SK-N-SH treated with all-trans-retinoic acid at 6 μM for 48 hours (cell line): Measurements from ENCODE around the gene LMTK2.

Source experiments
- ATAC-seq: fragments of 200-7000 bp; cut with Tn5 transposase; 3 replicates; pipeline ENCODE4 v1.9.1; 2020; ENCODE audit warnings: mild to moderate bottlenecking, moderate library complexity
- ARNTL ChIP-seq: fragments of 450-650 bp; formaldehyde crosslinking; IDR thresholded peaks from 2 replicates; pipeline ENCODE4 v1.5.0; 2020; ENCODE audit warnings: low read depth, mild to moderate bottlenecking, moderate library complexity, borderline replicate concordance
- BACH2 ChIP-seq: fragments of 250-450 bp; sonication (Bioruptor Pico); IDR thresholded peaks from 2 replicates; pipeline ENCODE4 v1.9.0; 2021; ENCODE audit warnings: mild to moderate bottlenecking, borderline replicate concordance
- CREB5 ChIP-seq: fragments of 250-450 bp; sonication (Bioruptor Pico); IDR thresholded peaks from 2 replicates; pipeline ENCODE4 v1.5.1; 2020; ENCODE audit warnings: low read depth, mild to moderate bottlenecking, moderate library complexity
- CSDC2 ChIP-seq: fragments of 250-450 bp; sonication (Bioruptor Pico); IDR thresholded peaks from 2 replicates; pipeline ENCODE4 v1.5.0; 2020; ENCODE audit warnings: mild to moderate bottlenecking, moderate library complexity
- ESRRG ChIP-seq: fragments of 250-450 bp; sonication (Bioruptor Pico); IDR thresholded peaks from 2 replicates; pipeline ENCODE4 v1.6.1; 2021; ENCODE audit warnings: mild to moderate bottlenecking
- GLIS3 ChIP-seq: fragments of 250-450 bp; sonication (Bioruptor Pico); IDR thresholded peaks from 2 replicates; pipeline ENCODE4 v1.5.0; 2020; ENCODE audit warnings: mild to moderate bottlenecking, moderate library complexity
- ISL1 ChIP-seq: fragments of 250-450 bp; sonication (Bioruptor Pico); IDR thresholded peaks from 2 replicates; pipeline ENCODE4 v2.1.2; 2022; ENCODE audit warnings: mild to moderate bottlenecking, moderate library complexity
- OSR1 ChIP-seq: fragments of 250-450 bp; sonication (Bioruptor Pico); IDR thresholded peaks from 2 replicates; pipeline ENCODE4 v1.8.0; 2022; ENCODE audit warnings: moderate library complexity, mild to moderate bottlenecking, inconsistent platforms
- PPARA ChIP-seq: fragments of 250-450 bp; sonication (Bioruptor Pico); IDR thresholded peaks from 2 replicates; pipeline ENCODE4 v1.5.0; 2020; ENCODE audit warnings: mild to moderate bottlenecking, borderline replicate concordance
- RARB ChIP-seq: fragments of 250-450 bp; sonication (Bioruptor Pico); IDR thresholded peaks from 2 replicates; pipeline ENCODE4 v1.8.0; 2021; ENCODE audit warnings: mild to moderate bottlenecking, moderate library complexity
- SNAI2 ChIP-seq: fragments of 250-450 bp; sonication (Bioruptor Pico); IDR thresholded peaks from 2 replicates; pipeline ENCODE4 v1.5.0; 2020; ENCODE audit warnings: mild to moderate bottlenecking, moderate library complexity
- TCF4 ChIP-seq: fragments of 250-450 bp; sonication (Bioruptor Pico); IDR thresholded peaks from 2 replicates; pipeline ENCODE4 v1.8.0; 2021; ENCODE audit warnings: mild to moderate bottlenecking, moderate library complexity, borderline replicate concordance
- TOX ChIP-seq: fragments of 250-450 bp; sonication (Bioruptor Pico); IDR thresholded peaks from 2 replicates; pipeline ENCODE4 v1.8.0; 2021; ENCODE audit warnings: mild to moderate bottlenecking, moderate library complexity, borderline replicate concordance
- ZC3H10 ChIP-seq: fragments of 250-450 bp; sonication (Bioruptor Pico); IDR thresholded peaks from 2 replicates; pipeline ENCODE4 v1.5.1; 2021; ENCODE audit warnings: mild to moderate bottlenecking, moderate library complexity
- ZFP3 ChIP-seq: fragments of 250-450 bp; sonication (Bioruptor Pico); IDR thresholded peaks from 2 replicates; pipeline ENCODE4 v1.5.0; 2020; ENCODE audit warnings: mild to moderate bottlenecking, moderate library complexity
- ZFP30 ChIP-seq: fragments of 450-650 bp; formaldehyde crosslinking; IDR thresholded peaks from 2 replicates; pipeline ENCODE4 v1.5.0; 2022; ENCODE audit warnings: mild to moderate bottlenecking, moderate library complexity
- ZNF565 ChIP-seq: fragments of 450-650 bp; formaldehyde crosslinking; conservative IDR thresholded peaks from 2 replicates; pipeline ENCODE4 v1.5.0; 2020; ENCODE audit warnings: low read depth, mild to moderate bottlenecking, moderate library complexity
- ZNF70 ChIP-seq: fragments of 450-650 bp; formaldehyde crosslinking; IDR thresholded peaks from 2 replicates; pipeline ENCODE4 v1.5.0; 2020; ENCODE audit warnings: mild to moderate bottlenecking, moderate library complexity
- ZNF8 ChIP-seq: fragments of 450-650 bp; formaldehyde crosslinking; IDR thresholded peaks from 2 replicates; pipeline ENCODE4 v1.5.0; 2020; ENCODE audit warnings: mild to moderate bottlenecking, moderate library complexity
- TF ChIP-seq, protein P1 (sequence below): fragments of 250-450 bp; sonication (Bioruptor Pico); IDR thresholded peaks from 2 replicates; pipeline ENCODE4 v1.8.0; 2020; ENCODE audit warnings: mild to moderate bottlenecking, moderate library complexity, borderline replicate concordance
- TF ChIP-seq, protein P2 (sequence below): fragments of 250-450 bp; sonication (Bioruptor Pico); IDR thresholded peaks from 2 replicates; pipeline ENCODE4 v1.5.1; 2021; ENCODE audit warnings: mild to moderate bottlenecking, moderate library complexity
- TF ChIP-seq, protein P3 (sequence below): fragments of 250-450 bp; sonication (Bioruptor Pico); IDR thresholded peaks from 2 replicates; pipeline ENCODE4 v1.8.0; 2021; ENCODE audit warnings: low read depth, mild to moderate bottlenecking, moderate library complexity, borderline replicate concordance

LMTK2 gene

GRCh38 chr7:98134420-98135228, 28.0 kb downstream of the LMTK2 start (continued):
- TF ChIP-seq CREB5: no peak
- no peak for TF ChIP-seq TCF4 (CRISPR knock-in tag)
- no peak for TF ChIP-seq ZFP30
- TF ChIP-seq OSR1 (CRISPR knock-in tag): no peak
- no peak for TF ChIP-seq ZNF70
- no peak for TF ChIP-seq SNAI2

GRCh38 chr7:98135984-98136383, 29.3 kb downstream of the LMTK2 start:
- ATAC-seq: no peak
- no peak for TF ChIP-seq CSDC2
- TF ChIP-seq ZFP30: no peak
- TF ChIP-seq ZFP3 (CRISPR knock-in tag): no peak
- TF ChIP-seq OSR1 (CRISPR knock-in tag): no peak
- TF ChIP-seq ZNF565 (CRISPR knock-in tag): no peak
- TF ChIP-seq GLIS3: no peak
- TF ChIP-seq ARNTL (CRISPR knock-in tag): no peak
- no peak for TF ChIP-seq TOX (CRISPR knock-in tag)

DNA sequence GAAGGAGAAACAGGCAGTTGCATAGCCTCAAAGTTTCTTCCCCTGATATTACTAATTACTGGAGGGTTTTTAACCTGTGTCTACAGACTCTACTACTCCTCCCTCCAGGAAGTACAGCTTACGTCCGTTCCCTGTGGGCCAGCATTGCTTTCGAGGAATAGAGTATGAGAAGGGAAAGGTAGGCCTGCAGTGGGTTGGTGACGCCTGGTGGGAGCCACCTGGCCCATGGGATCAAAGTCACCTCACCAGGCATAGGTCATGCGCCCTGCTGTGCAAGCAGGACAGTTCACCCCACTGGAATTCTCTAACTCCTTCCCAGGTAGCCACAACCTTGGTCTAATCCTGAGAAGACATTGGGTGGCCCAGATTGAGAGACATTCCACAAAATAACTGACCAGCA, 29.8 kb downstream of the LMTK2 start:
- TF ChIP-seq TCF4 (CRISPR knock-in tag) (no peak), ZC3H10 (CRISPR knock-in tag) (no peak), ZFP3 (CRISPR knock-in tag) (no peak), TOX (CRISPR knock-in tag) (no peak), ZNF565 (CRISPR knock-in tag) (no peak), CREB5 (no peak), BACH2 (no peak), GLIS3 (no peak), RARB (no peak), PPARA (CRISPR knock-in tag) (no peak), ARNTL (CRISPR knock-in tag) (no peak)
- TF ChIP-seq, protein P1, sequence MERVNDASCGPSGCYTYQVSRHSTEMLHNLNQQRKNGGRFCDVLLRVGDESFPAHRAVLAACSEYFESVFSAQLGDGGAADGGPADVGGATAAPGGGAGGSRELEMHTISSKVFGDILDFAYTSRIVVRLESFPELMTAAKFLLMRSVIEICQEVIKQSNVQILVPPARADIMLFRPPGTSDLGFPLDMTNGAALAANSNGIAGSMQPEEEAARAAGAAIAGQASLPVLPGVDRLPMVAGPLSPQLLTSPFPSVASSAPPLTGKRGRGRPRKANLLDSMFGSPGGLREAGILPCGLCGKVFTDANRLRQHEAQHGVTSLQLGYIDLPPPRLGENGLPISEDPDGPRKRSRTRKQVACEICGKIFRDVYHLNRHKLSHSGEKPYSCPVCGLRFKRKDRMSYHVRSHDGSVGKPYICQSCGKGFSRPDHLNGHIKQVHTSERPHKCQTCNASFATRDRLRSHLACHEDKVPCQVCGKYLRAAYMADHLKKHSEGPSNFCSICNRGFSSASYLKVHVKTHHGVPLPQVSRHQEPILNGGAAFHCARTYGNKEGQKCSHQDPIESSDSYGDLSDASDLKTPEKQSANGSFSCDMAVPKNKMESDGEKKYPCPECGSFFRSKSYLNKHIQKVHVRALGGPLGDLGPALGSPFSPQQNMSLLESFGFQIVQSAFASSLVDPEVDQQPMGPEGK (CRISPR knock-in tag): no peak
- TF ChIP-seq, protein P2, sequence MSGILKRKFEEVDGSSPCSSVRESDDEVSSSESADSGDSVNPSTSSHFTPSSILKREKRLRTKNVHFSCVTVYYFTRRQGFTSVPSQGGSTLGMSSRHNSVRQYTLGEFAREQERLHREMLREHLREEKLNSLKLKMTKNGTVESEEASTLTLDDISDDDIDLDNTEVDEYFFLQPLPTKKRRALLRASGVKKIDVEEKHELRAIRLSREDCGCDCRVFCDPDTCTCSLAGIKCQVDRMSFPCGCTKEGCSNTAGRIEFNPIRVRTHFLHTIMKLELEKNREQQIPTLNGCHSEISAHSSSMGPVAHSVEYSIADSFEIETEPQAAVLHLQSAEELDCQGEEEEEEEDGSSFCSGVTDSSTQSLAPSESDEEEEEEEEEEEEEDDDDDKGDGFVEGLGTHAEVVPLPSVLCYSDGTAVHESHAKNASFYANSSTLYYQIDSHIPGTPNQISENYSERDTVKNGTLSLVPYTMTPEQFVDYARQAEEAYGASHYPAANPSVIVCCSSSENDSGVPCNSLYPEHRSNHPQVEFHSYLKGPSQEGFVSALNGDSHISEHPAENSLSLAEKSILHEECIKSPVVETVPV: no peak
- ATAC-seq: no peak

DNA sequence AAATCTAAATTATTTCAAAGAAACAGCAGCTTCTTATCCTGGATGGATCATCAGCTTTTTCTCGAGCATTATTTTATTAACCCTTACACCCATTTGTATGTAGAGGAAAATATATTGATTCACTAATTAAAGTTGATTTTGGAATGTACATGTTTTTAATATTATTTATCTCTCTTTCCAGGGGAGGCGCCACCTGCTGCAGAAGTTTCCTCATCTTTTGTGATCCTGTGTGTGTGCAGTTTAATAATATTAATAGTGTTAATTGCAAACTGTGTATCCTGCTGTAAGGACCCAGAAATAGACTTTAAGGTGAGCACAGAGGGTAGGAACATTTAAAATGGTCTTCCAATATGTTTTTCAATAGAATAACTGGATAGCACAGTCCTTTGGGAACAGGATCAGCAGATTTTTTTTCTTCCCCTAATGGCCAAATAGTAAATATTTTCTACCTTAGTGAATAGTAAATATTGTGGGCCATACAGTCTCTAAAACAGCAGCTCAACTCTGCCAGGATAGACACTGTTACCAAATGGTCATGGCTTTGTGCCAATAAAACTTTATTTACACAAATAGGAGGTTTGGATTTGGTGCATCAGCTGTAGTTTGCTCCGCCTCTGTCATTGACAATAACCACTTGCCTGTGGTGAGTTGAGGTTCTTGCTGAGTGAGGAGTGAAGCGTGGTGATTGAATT, 30.6 kb downstream of the LMTK2 start:
- ATAC-seq: no peak
- TF ChIP-seq, protein P2: no peak
- no peak for TF ChIP-seq ZFP30
- TF ChIP-seq ZFP3 (CRISPR knock-in tag): no peak
- TF ChIP-seq SNAI2: no peak
- no peak for TF ChIP-seq ZNF565 (CRISPR knock-in tag)
- TF ChIP-seq ESRRG (CRISPR knock-in tag): no peak
- TF ChIP-seq CSDC2: no peak
- TF ChIP-seq ZNF8 (CRISPR knock-in tag): no peak
- no peak for TF ChIP-seq CREB5
- no peak for TF ChIP-seq ZNF70
- no peak for TF ChIP-seq ISL1 (CRISPR knock-in tag)
- TF ChIP-seq, protein P3, sequence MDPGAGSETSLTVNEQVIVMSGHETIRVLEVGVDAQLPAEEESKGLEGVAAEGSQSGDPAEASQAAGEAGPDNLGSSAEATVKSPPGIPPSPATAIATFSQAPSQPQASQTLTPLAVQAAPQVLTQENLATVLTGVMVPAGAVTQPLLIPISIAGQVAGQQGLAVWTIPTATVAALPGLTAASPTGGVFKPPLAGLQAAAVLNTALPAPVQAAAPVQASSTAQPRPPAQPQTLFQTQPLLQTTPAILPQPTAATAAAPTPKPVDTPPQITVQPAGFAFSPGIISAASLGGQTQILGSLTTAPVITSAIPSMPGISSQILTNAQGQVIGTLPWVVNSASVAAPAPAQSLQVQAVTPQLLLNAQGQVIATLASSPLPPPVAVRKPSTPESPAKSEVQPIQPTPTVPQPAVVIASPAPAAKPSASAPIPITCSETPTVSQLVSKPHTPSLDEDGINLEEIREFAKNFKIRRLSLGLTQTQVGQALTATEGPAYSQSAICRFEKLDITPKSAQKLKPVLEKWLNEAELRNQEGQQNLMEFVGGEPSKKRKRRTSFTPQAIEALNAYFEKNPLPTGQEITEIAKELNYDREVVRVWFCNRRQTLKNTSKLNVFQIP (CRISPR knock-in tag): no peak
- TF ChIP-seq ZC3H10 (CRISPR knock-in tag): no peak
- no peak for TF ChIP-seq TCF4 (CRISPR knock-in tag)
- no peak for TF ChIP-seq OSR1 (CRISPR knock-in tag)
- no peak for TF ChIP-seq TOX (CRISPR knock-in tag)
- no peak for TF ChIP-seq RARB
- no peak for TF ChIP-seq PPARA (CRISPR knock-in tag)
